Sigmoid colon (tissue), 7 donors: ENCODE results near the gene ARHGEF11. TPM values are rescaled to one million over a fixed set of nuclear protein-coding genes. Genes with fewer than 3 reads are reported as not detected.

Experiments
- DNase-seq: peaks from one replicate; pipeline ENCODE4 v3.0.0-alpha.2; 2019
- H3K27ac ChIP-seq, 4 donors: fragments of 200-600 bp; sonication (generic); one replicate each; pipeline ENCODE4 v1.5.1; 2016 to 2019; ENCODE audit warnings: mild to moderate bottlenecking in 1 of 4
- H3K27me3 ChIP-seq, 3 donors: fragments of 200-600 bp; sonication (generic); one replicate each; pipeline ENCODE4 v1.5.1; 2019; ENCODE audit warnings: mild to moderate bottlenecking in 1 of 3
- H3K36me3 ChIP-seq, 4 donors: fragments of 200-600 bp; sonication (generic); one replicate each; pipeline ENCODE4 v1.5.1; 2016 to 2019
- H3K4me1 ChIP-seq, 4 donors: fragments of 200-600 bp; sonication (generic); one replicate each; pipeline ENCODE4 v1.5.1; 2017 to 2019
- H3K4me3 ChIP-seq, 4 donors: fragments of 200-600 bp; sonication (generic); one replicate each; pipeline ENCODE4 v1.5.1; 2017 to 2019; ENCODE audit warnings: mild to moderate bottlenecking in 2 of 4, moderate library complexity in 1 of 4
- H3K9me3 ChIP-seq, 4 donors: fragments of 200-600 bp in 3 of 4; sonication (generic) in 3 of 4; one replicate each; pipeline versions ENCODE4 v1.5.1 to v1.6.1; 2013 to 2019
- CTCF ChIP-seq, 4 experiments: fragments of 450-650 bp in 3 of 4; fragments of 200-600 bp in 1 of 4; IDR thresholded peaks; one replicate each; pipeline ENCODE4 v1.5.1; 2016 to 2019; ENCODE audit warnings: antibody characterized with exemption in 4 of 4, mild to moderate bottlenecking in 3 of 4, moderate library complexity in 2 of 4
- EP300 ChIP-seq, 4 donors: sonication (generic); formaldehyde crosslinking; IDR thresholded peaks; one replicate each; pipeline ENCODE4 v1.6.1; 2017; ENCODE audit warnings: antibody characterized with exemption in 4 of 4
- POLR2A ChIP-seq, 2 donors: fragments of 450-650 bp; IDR thresholded peaks; one replicate each; pipeline ENCODE4 v1.6.1; 2016; ENCODE audit warnings: antibody characterized with exemption in 2 of 2, mild to moderate bottlenecking in 2 of 2, moderate library complexity in 2 of 2
- POLR2AphosphoS5 ChIP-seq, 4 donors: sonication (generic); formaldehyde crosslinking; IDR thresholded peaks; one replicate each; pipeline ENCODE4 v1.6.1; 2017; ENCODE audit warnings: antibody characterized with exemption in 4 of 4
- WGBS, 2 donors: extraction: QIAGEN DNeasy Blood & Tissue Kit; methylation state at CpG; one replicate each; pipeline ENCODE4 v1.1.7; 2013; 5-methylcytosine and 5-hydroxymethylcytosine counted together
- intact Hi-C: fragments of 100-400 bp; cut with DNase I; formaldehyde crosslinking; loops from one replicate; pipeline ENCODE4 v1.15.1; 2023
- polyA plus RNA-seq, 3 donors: library from polyadenylated mRNA; stranded (reverse); fragments of 200-250 nt; gene quantifications; one replicate each; pipeline ENCODE4 v1.2.3, GENCODE V29; 2013
- total RNA-seq, 4 donors: library from RNA; depleted of rRNA; stranded (reverse); fragments of >200 nt; gene quantifications; one replicate each; pipeline ENCODE4 v1.1.0, GENCODE V29; 2016
- donor health status: healthy with polysubstance abuse.
- donor health status: Bipolar disorder and iron deficiency.
- donor health status: healthy.

Gene ARHGEF11
- total and polyA plus RNA-seq, 7 donors = 14.8 to 46.8 (median 27.5) TPM

GRCh38 chr1:156922986-156923669 is 122.4 kb downstream of the ARHGEF11 start:
- WGBS, 2 donors = 12 to 17% methylated on average over 11 of the region's 11 CpGs
- TF ChIP-seq CTCF (IDR thresholded peaks at IDR 0.05) (no peak), POLR2AphosphoS5 (IDR thresholded peaks at IDR 0.05) (no peak), POLR2A (IDR thresholded peaks at IDR 0.05) (no peak), EP300 (IDR thresholded peaks at IDR 0.05) (no peak)
- Histone ChIP-seq H3K27ac (no peak overlapping the region), H3K4me3 (peak overlapping the region in 1 of 4 donors; percentile 11), H3K27me3 (peaks cover 48 to 87% (median 76%) of the 10 kb centered on the region in 3 donors), H3K36me3 (no peaks in the 10 kb centered on the region), H3K9me3 (no peaks in the 10 kb centered on the region), H3K4me1 (peaks cover 0 to 35% (median 31%) of the 10 kb centered on the region in 4 donors)
- DNase-seq = no peak
- intact Hi-C loops = loop anchor here (10.0 kb wide), 1 partner anchor 88 kb away; no protein-coding TSS in a partner anchor

GRCh38 chr1:156921053-156921529 is 124.5 kb downstream of the ARHGEF11 start:
- Histone ChIP-seq H3K9me3 (no peaks in the 10 kb centered on the region), H3K27ac (no peak overlapping the region), H3K4me3 (no peak overlapping the region), H3K27me3 (peaks cover 37 to 66% (median 59%) of the 10 kb centered on the region in 3 donors), H3K4me1 (peaks cover 0 to 25% (median 23%) of the 10 kb centered on the region in 4 donors), H3K36me3 (peaks cover 0 to under 1% (median 0%) of the 10 kb centered on the region in 4 donors)
- no peak for DNase-seq
- WGBS, 2 donors = 55 to 70% methylated on average over 7 of the region's 7 CpGs
- no peak for TF ChIP-seq POLR2AphosphoS5 (IDR thresholded peaks at IDR 0.05)
- no peak for TF ChIP-seq POLR2A (IDR thresholded peaks at IDR 0.05)
- TF ChIP-seq EP300 (IDR thresholded peaks at IDR 0.05) = no peak
- TF ChIP-seq CTCF (IDR thresholded peaks at IDR 0.05) = no peak
- intact Hi-C loops = loop anchor here (10.0 kb wide), 1 partner anchor 86 kb away; no protein-coding TSS in a partner anchor

GRCh38 chr1:156920233-156921052 is 125.1 kb downstream of the ARHGEF11 start, which contains the start of gene LRRC71:
Gene LRRC71 (plus strand): TSS chr1:156920632. CDS start chr1:156920804, 172 bp downstream.
- peak; percentile 85 for DNase-seq
- TF ChIP-seq EP300 (IDR thresholded peaks at IDR 0.05) (no peak), CTCF (IDR thresholded peaks at IDR 0.05) (peak; percentile 29 to 63 (median 56))
- 7 to 10% methylated on average over 71 of the region's 71 CpGs for WGBS, 2 donors
- H3K9me3 ChIP-seq = no peaks in the 10 kb centered on the region
- intact Hi-C loops = loop anchor here (1.0 to 10.0 kb wide), 2 partner anchors 28 to 86 kb away; no protein-coding TSS in a partner anchor
- peak within 1 kb of the TSS in 2 of 4 donors; percentile 7 to 29 for H3K4me3 ChIP-seq
- peaks cover 37 to 61% (median 60%) of the 10 kb centered on the region in 3 donors for H3K27me3 ChIP-seq
- H3K27ac ChIP-seq = no peak within 1 kb of the TSS
- H3K36me3 ChIP-seq = peaks cover 0 to 4% (median 0%) of the 10 kb centered on the region in 4 donors
- H3K4me1 ChIP-seq = peaks cover 0 to 25% (median 23%) of the 10 kb centered on the region in 4 donors

- intact Hi-C loops = loop anchor here (5.0 kb wide), 1 partner anchor 158 kb away; no protein-coding TSS in a partner anchor
- Histone ChIP-seq H3K27me3 (peaks cover 0 to 16% (median 6%) of the 10 kb centered on the region in 3 donors), H3K27ac (no peak overlapping the region), H3K9me3 (no peaks in the 10 kb centered on the region), H3K36me3 (peaks cover 0 to 4% (median 0%) of the 10 kb centered on the region in 4 donors), H3K4me1 (no peaks in the 10 kb centered on the region), H3K4me3 (no peak overlapping the region)
- TF ChIP-seq POLR2A (IDR thresholded peaks at IDR 0.05) (no peak), CTCF (IDR thresholded peaks at IDR 0.05) (no peak), EP300 (IDR thresholded peaks at IDR 0.05) (no peak), POLR2AphosphoS5 (IDR thresholded peaks at IDR 0.05) (no peak)
- WGBS, 2 donors = 80 to 83% methylated on average over 9 of the region's 9 CpGs
- DNase-seq = no peak
Observed at GRCh38 chr1:156914440-156914856, 131.1 kb downstream of the ARHGEF11 start.
